HepG2 (cell line): Measurements from ENCODE around the gene JAZF1. TPM values are rescaled to one million over a fixed set of nuclear protein-coding genes. Genes with fewer than 3 reads are reported as not detected.

Experiments used
- ATAC-seq: fragments of 200-7000 bp; cut with Tn5 transposase; 3 replicates; pipeline ENCODE4 v1.9.1; 2020; ENCODE audit warnings: mild to moderate bottlenecking, moderate library complexity
- BruUV-seq: library from RNA; stranded (reverse); fragments of 400-500 nt; replicated peaks from 2 replicates; lab custom pipeline; 2021; lab: Mats Ljungman, UMichigan
- CTCF ChIA-PET: fragments of 300-600 bp; formaldehyde crosslinking; extraction: SDS; loops from one replicate; lab custom pipeline; 2021; ENCODE audit warnings: low total read pairs, inconsistent platforms, low intra/inter-chr PET ratio; lab: Yijun Ruan, JAX
- POLR2A ChIA-PET: fragments of 350-600 bp; sonication (Branson Sonifier 250); formaldehyde crosslinking; loops from one replicate; lab custom pipeline; 2020; ENCODE audit warnings: antibody characterized with exemption, inconsistent platforms; lab: Yijun Ruan, JAX
- DNase-seq: peaks from one replicate; pipeline ENCODE4 v3.0.0-alpha.2; 2015; ENCODE audit warnings: low spot score
- FAIRE-seq: peaks from 3 replicates; lab custom pipeline; 2011; peaks lifted over from hg19 to GRCh38; lab: Jason Lieb, UNC
- H2AFZ ChIP-seq: one replicate; pipeline ENCODE4 v1.6.1; 2011; ENCODE audit warnings: low read length, inconsistent platforms
- H3K27ac ChIP-seq: fragments of 300-600 bp; 3 replicates; pipeline ENCODE4 v1.8.0; 2011; ENCODE audit warnings: mixed run types, mild to moderate bottlenecking, mixed read lengths, low read length, inconsistent platforms; ENCODE audit not compliant: insufficient read depth; ENCODE audit errors: extremely low read length
- H3K27me3 ChIP-seq, 2 experiments: fragments of 200-600 bp in 1 of 2; 2 replicates in 1 of 2; 3 replicates in 1 of 2; pipeline versions ENCODE4 v1.6.0 to v1.8.0; 2011; ENCODE audit warnings: low read length in 2 of 2, mild to moderate bottlenecking in 2 of 2, moderate library complexity in 2 of 2, inconsistent platforms in 1 of 2; ENCODE audit not compliant: insufficient read depth in 2 of 2, control insufficient read depth in 1 of 2
- H3K36me3 ChIP-seq, 2 experiments: fragments of 200-600 bp in 1 of 2; replicated peaks in 1 of 2; 2 replicates in 1 of 2; 3 replicates in 1 of 2; pipeline versions ENCODE4 v1.5.1 to v1.8.0; 2011; ENCODE audit warnings: low read length in 2 of 2, inconsistent platforms in 1 of 2; ENCODE audit not compliant: insufficient read depth in 2 of 2, control insufficient read depth in 1 of 2
- H3K4me1 ChIP-seq: 2 replicates; pipeline ENCODE4 v1.5.1; 2012; ENCODE audit warnings: low read length, inconsistent platforms; ENCODE audit not compliant: insufficient read depth
- H3K4me2 ChIP-seq: 2 replicates; pipeline ENCODE4 v1.6.0; 2011; ENCODE audit warnings: low read depth, low read length, inconsistent platforms
- H3K4me3 ChIP-seq, 3 experiments: fragments of 200-600 bp in 1 of 3; sonication (generic), shearing (Covaris generic) in 1 of 3; replicated peaks in 1 of 3; 2 replicates each; pipeline ENCODE4 v1.5.1; 2011 to 2016; ENCODE audit warnings: low read length in 3 of 3, inconsistent platforms in 2 of 3, low read depth in 2 of 3, mild to moderate bottlenecking in 2 of 3, control low read depth in 1 of 3, mixed read lengths in 1 of 3; ENCODE audit not compliant: insufficient read depth in 1 of 3
- H3K79me2 ChIP-seq: one replicate; pipeline ENCODE4 v1.6.1; 2011; ENCODE audit warnings: low read length, inconsistent platforms; ENCODE audit not compliant: insufficient read depth
- H3K9ac ChIP-seq: 2 replicates; pipeline ENCODE4 v1.6.0; 2011; ENCODE audit warnings: mild to moderate bottlenecking, low read depth, low read length, inconsistent platforms; ENCODE audit not compliant: insufficient read depth
- H3K9me3 ChIP-seq: 2 replicates; pipeline ENCODE4 v1.5.1; 2012; ENCODE audit warnings: mild to moderate bottlenecking, low read length
- H4K20me1 ChIP-seq: 2 replicates; pipeline ENCODE4 v1.6.0; 2011; ENCODE audit warnings: inconsistent platforms, mild to moderate bottlenecking, low read length, moderate library complexity; ENCODE audit not compliant: insufficient read depth
- FOXP4 ChIP-seq: sonication (generic); formaldehyde crosslinking; IDR thresholded peaks from 2 replicates; pipeline ENCODE4 v1.4.0; 2020; ENCODE audit warnings: missing genetic modification reagents
- NR1H2 ChIP-seq: sonication (generic); formaldehyde crosslinking; IDR thresholded peaks from 2 replicates; pipeline ENCODE4 v1.8.1; 2022; ENCODE audit warnings: low read depth, missing genetic modification reagents, borderline replicate concordance
- POLR2AphosphoS5 ChIP-seq: IDR thresholded peaks from 2 replicates; pipeline ENCODE4 v1.6.1; 2012; ENCODE audit warnings: low read depth, low read length
- ZNF136 ChIP-seq: sonication (generic); formaldehyde crosslinking; IDR thresholded peaks from 2 replicates; pipeline ENCODE4 v1.8.1; 2022; ENCODE audit warnings: low read depth, mild to moderate bottlenecking, moderate library complexity, missing genetic modification reagents
- ZNF24 ChIP-seq: fragments of 450-650 bp; IDR thresholded peaks from 2 replicates; pipeline ENCODE4 v1.6.1; 2017; ENCODE audit warnings: antibody characterized with exemption, mild to moderate bottlenecking
- ZNF432 ChIP-seq: sonication (generic); formaldehyde crosslinking; IDR thresholded peaks from 2 replicates; pipeline ENCODE4 v1.5.0; 2020; ENCODE audit warnings: missing genetic modification reagents, mild to moderate bottlenecking, borderline replicate concordance
- WGBS: methylation state at CpG from one replicate; pipeline ENCODE4 v1.1.6; 2017; ENCODE audit warnings: low lambda C conversion rate; 5-methylcytosine and 5-hydroxymethylcytosine counted together
- in situ Hi-C: cut with HindIII; loops from 2 replicates; pipeline ENCODE4 v1.10.0; 2017; ENCODE audit warnings: low pct_unique_long_range_greater_than_20kb; ENCODE audit not compliant: extremely low pct_ligation_motif_present
- intact Hi-C: fragments of 100-400 bp; cut with micrococcal nuclease; formaldehyde crosslinking; loops from one replicate; pipeline ENCODE4 v1.10.0; 2022; ENCODE audit not compliant: unreplicated experiment
- polyA plus RNA-seq, 8 experiments: library from polyadenylated mRNA; depleted of rRNA in 3 of 8; stranded (reverse) in 7 of 8; unstranded in 1 of 8; fragments of >200 nt; fragmentation: Illumina TruSeq in 4 of 8; extraction: Trizol in 4 of 8; gene quantifications; 2 replicates each; pipeline versions ENCODE4 v1.2.1 to v1.2.3, GENCODE V29; 2011 to 2016; ENCODE audit warnings: low read depth in 4 of 8, missing spikeins in 1 of 8, mixed read lengths in 1 of 8; ENCODE audit not compliant: insufficient read depth in 1 of 8
- total RNA-seq, 5 experiments: library from RNA; depleted of rRNA; stranded (reverse); fragments of >200 nt; fragmentation: Illumina TruSeq; extraction: Trizol; gene quantifications; 2 replicates each; pipeline ENCODE4 v1.2.3, GENCODE V29; 2016; ENCODE audit warnings: low read depth in 1 of 5

Gene JAZF1
- total and polyA plus RNA-seq, 2 of the 13 experiments (the other 11 are each of a cell fraction or from before 2014, with no cell fraction given) = not detected

GRCh38 chr7:27822245-27822644 is 358.4 kb downstream of the JAZF1 start (continued):
- no peak for TF ChIP-seq ZNF24
- TF ChIP-seq, all 625 proteins: peak for 0

GRCh38 chr7:27812706-27813105 is 367.9 kb downstream of the JAZF1 start:
- intact Hi-C loops (no loop called here), in situ Hi-C loops (no loop called here)
- Histone ChIP-seq H3K27me3 (no peaks in the 10 kb centered on the region), H3K4me1 (no peaks in the 10 kb centered on the region), H3K9ac (no peak overlapping the region), H2AFZ (no peak overlapping the region), H3K4me2 (no peak overlapping the region), H3K27ac (no peak overlapping the region), H3K4me3 (no peak overlapping the region), H3K9me3 (no peaks in the 10 kb centered on the region), H4K20me1 (no peaks in the 10 kb centered on the region), H3K36me3 (peaks cover 3 to 22% of the 10 kb centered on the region in 2 experiments; a peak in 3 of 5 replicates), H3K79me2 (no peaks in the 10 kb centered on the region)
- CTCF ChIA-PET = no interaction called here
- FAIRE-seq (no peak), DNase-seq (no peak), ATAC-seq (no peak)
- no TSS peak for BruUV-seq
- TF ChIP-seq ZNF432 (no peak), FOXP4 (CRISPR knock-in tag) (no peak), NR1H2 (no peak), POLR2AphosphoS5 (no peak), ZNF136 (no peak)
- TF ChIP-seq, all 625 proteins: peak for 0
- POLR2A ChIA-PET = no interaction called here
- WGBS = 97% methylated on average over 2 of the region's 2 CpGs
